K562 (cell line): ENCODE measurements around the gene CRYBG1. TPM values are rescaled to one million over a fixed set of nuclear protein-coding genes. Genes with fewer than 3 reads are reported as not detected.

Source experiments
- MGA ChIP-seq: fragments of 450-650 bp; IDR thresholded peaks from 2 replicates; pipeline ENCODE4 v1.6.1; 2016; ENCODE audit warnings: mild to moderate bottlenecking, moderate library complexity
- NFIX ChIP-seq: fragments of 250-450 bp; sonication (Bioruptor Pico); IDR thresholded peaks from 2 replicates; pipeline ENCODE4 v1.4.0; 2020; ENCODE audit warnings: low read depth, mild to moderate bottlenecking, moderate library complexity
- polyA plus RNA-seq, 8 experiments: library from polyadenylated mRNA; depleted of rRNA in 4 of 8; stranded (reverse) in 5 of 8; unstranded in 3 of 8; fragments of >200 nt; fragmentation: Nextera tagmentation in 2 of 8; fragmentation: Illumina TruSeq in 1 of 8; extraction: Ambion mirVana in 2 of 8; extraction: Trizol in 1 of 8; gene quantifications; 2 replicates each; pipeline versions ENCODE4 v1.2.1 to v1.2.3, GENCODE V29; 2011 to 2014; ENCODE audit warnings: inconsistent platforms in 1 of 8, missing spikeins in 1 of 8
- total RNA-seq, 7 experiments: library from RNA; depleted of rRNA in 6 of 7; stranded (reverse); fragments of >200 nt in 6 of 7; fragmentation: Illumina TruSeq in 2 of 7; extraction: Trizol in 2 of 7; gene quantifications; 2 replicates each; pipeline versions ENCODE4 v1.2.1 to v1.2.3, GENCODE V29; 2011 to 2021; ENCODE audit warnings: low replicate concordance in 1 of 7

Gene CRYBG1
- total and polyA plus RNA-seq, 9 of the 15 experiments (the other 6 are each of a cell fraction or from before 2014, with no cell fraction given) = 0.07 to 0.47 (median 0.11) TPM

- TF ChIP-seq MGA (no peak), NFIX (no peak)
Measured at GRCh38 chr6:106446287-106446885, 85.9 kb downstream of the CRYBG1 start (continued).
